Endothelial cell of umbilical vein (primary cell): ENCODE results near the gene PLD4. TPM values are rescaled to one million over a fixed set of nuclear protein-coding genes. Genes with fewer than 3 reads are reported as not detected.
A peak's percentile ranks its signal among the peaks of the same experiment; 100 is the strongest.

Experiments used
- BruUV-seq: library from RNA; stranded (reverse); fragments of 400-500 nt; replicated peaks from 2 replicates; lab custom pipeline; 2021; lab: Mats Ljungman, UMichigan
- CTCF ChIA-PET: fragments of 300-600, 350-600 bp; sonication (Branson Sonifier 250); formaldehyde crosslinking; loops from one replicate; lab custom pipeline; 2021; ENCODE audit warnings: antibody characterized with exemption, inconsistent platforms; lab: Charles Lee
- POLR2A ChIA-PET: fragments of 300-600, 350-600 bp; sonication (Branson Sonifier 250); formaldehyde crosslinking; loops from one replicate; lab custom pipeline; 2021; ENCODE audit warnings: antibody characterized with exemption, inconsistent platforms; lab: Charles Lee
- DNase-seq: peaks from one replicate; pipeline ENCODE4 v3.0.0-alpha.2; 2011; ENCODE audit warnings: low read depth, low spot score
- FAIRE-seq: peaks from 2 replicates; lab custom pipeline; 2011; peaks lifted over from hg19 to GRCh38; lab: Jason Lieb, UNC
- H2AFZ ChIP-seq: 2 replicates; pipeline ENCODE4 v1.6.0; 2012; ENCODE audit warnings: low read depth, low read length, control low read depth, inconsistent platforms
- H3K27ac ChIP-seq: 2 replicates; pipeline ENCODE4 v1.5.1; 2011; ENCODE audit warnings: low read depth, mild to moderate bottlenecking, control low read depth, low read length, moderate library complexity; ENCODE audit not compliant: insufficient read depth
- H3K27me3 ChIP-seq, 2 experiments: 2 replicates each; pipeline versions ENCODE4 v1.6.0 to v1.6.1; 2011; ENCODE audit warnings: low read length in 2 of 2, mixed read lengths in 1 of 2; ENCODE audit not compliant: control insufficient read depth in 2 of 2, insufficient read depth in 2 of 2
- H3K36me3 ChIP-seq, 2 experiments: 2 replicates in 1 of 2; 3 replicates in 1 of 2; pipeline ENCODE4 v1.5.1; 2011; ENCODE audit warnings: low read length in 2 of 2, mild to moderate bottlenecking in 1 of 2, moderate library complexity in 1 of 2; ENCODE audit not compliant: control insufficient read depth in 2 of 2, insufficient read depth in 2 of 2; ENCODE audit errors: extremely low read depth in 1 of 2
- H3K4me1 ChIP-seq: 3 replicates; pipeline ENCODE4 v1.5.1; 2011; ENCODE audit warnings: mild to moderate bottlenecking, low read length; ENCODE audit not compliant: control insufficient read depth, insufficient read depth; ENCODE audit errors: extremely low read depth
- H3K4me2 ChIP-seq: 2 replicates; pipeline ENCODE4 v1.6.1; 2011; ENCODE audit warnings: low read length, control low read depth, mixed read lengths; ENCODE audit not compliant: insufficient read depth
- H3K4me3 ChIP-seq, 3 experiments: fragments of 200-600 bp in 1 of 3; sonication (generic), shearing (Covaris generic) in 1 of 3; replicated peaks in 1 of 3; 2 replicates each; pipeline ENCODE4 v1.5.1; 2011 to 2016; ENCODE audit warnings: control low read depth in 3 of 3, low read length in 3 of 3, mild to moderate bottlenecking in 2 of 3, inconsistent platforms in 1 of 3, low read depth in 1 of 3, moderate library complexity in 1 of 3; ENCODE audit not compliant: insufficient read depth in 1 of 3
- H3K79me2 ChIP-seq: 2 replicates; pipeline ENCODE4 v1.6.0; 2012; ENCODE audit warnings: low read length, inconsistent platforms; ENCODE audit not compliant: control insufficient read depth, insufficient read depth
- H3K9ac ChIP-seq: replicated peaks from 2 replicates; pipeline ENCODE3; 2011; ENCODE audit warnings: low read length, control low read depth; ENCODE audit not compliant: insufficient read depth; ENCODE audit errors: extremely low read depth
- H3K9me1 ChIP-seq: replicated peaks from 3 replicates; pipeline ENCODE4 v1.6.0; 2011; ENCODE audit warnings: mild to moderate bottlenecking, low read length; ENCODE audit not compliant: control insufficient read depth, insufficient read depth; ENCODE audit errors: extremely low read depth
- H3K9me3 ChIP-seq: replicated peaks from 2 replicates; pipeline ENCODE4 v1.5.1; 2012; ENCODE audit warnings: low read length, inconsistent platforms; ENCODE audit not compliant: control insufficient read depth, insufficient read depth
- H4K20me1 ChIP-seq: replicated peaks from 2 replicates; pipeline ENCODE3; 2011; ENCODE audit warnings: mild to moderate bottlenecking, low read length; ENCODE audit not compliant: control insufficient read depth, insufficient read depth; ENCODE audit errors: extremely low read depth
- CTCF ChIP-seq, 2 donors: IDR thresholded peaks; 1 replicate in 1 of 2; 2 replicates in 1 of 2; pipeline ENCODE4 v1.5.1; 2011; ENCODE audit warnings: low read length in 2 of 2, mild to moderate bottlenecking in 2 of 2, moderate library complexity in 2 of 2, control low read depth in 1 of 2, inconsistent platforms in 1 of 2, low read depth in 1 of 2; ENCODE audit not compliant: insufficient read depth in 1 of 2; ENCODE audit errors: extremely low read depth in 1 of 2
- FOS ChIP-seq: IDR thresholded peaks from 2 replicates; pipeline ENCODE4 v1.6.1; 2011; ENCODE audit warnings: mild to moderate bottlenecking, low read length, moderate library complexity, borderline replicate concordance; ENCODE audit not compliant: insufficient read depth
- GATA2 ChIP-seq: IDR thresholded peaks from 2 replicates; pipeline ENCODE4 v1.7.0; 2011; ENCODE audit warnings: low read depth, mild to moderate bottlenecking, moderate library complexity, mixed read lengths, low read length; ENCODE audit not compliant: insufficient read length, insufficient read depth
- MYC ChIP-seq: IDR thresholded peaks from one replicate; pipeline ENCODE4 v1.6.1; 2011; ENCODE audit warnings: mild to moderate bottlenecking, low read depth, low read length
- POLR2A ChIP-seq: IDR thresholded peaks from 2 replicates; pipeline ENCODE4 v1.6.1; 2012; ENCODE audit warnings: low read depth, mild to moderate bottlenecking, control low read depth, low read length
- POLR2AphosphoS5 ChIP-seq: IDR thresholded peaks from 2 replicates; pipeline ENCODE4 v1.6.1; 2012; ENCODE audit warnings: low read depth, mild to moderate bottlenecking, control low read depth, low read length, moderate library complexity; ENCODE audit not compliant: insufficient read depth
- dilution Hi-C: fragments of 300-500 bp; cut with MboI; formaldehyde crosslinking; loops from one replicate; pipeline ENCODE4 v1.15.0; 2019; ENCODE audit warnings: low sequenced_read_pairs; ENCODE audit not compliant: extremely low pct_ligation_motif_present
- intact Hi-C: fragments of 100-400 bp; cut with micrococcal nuclease; formaldehyde crosslinking; loops from one replicate; pipeline ENCODE4 v1.10.0; 2022
- polyA plus RNA-seq, 4 experiments: library from polyadenylated mRNA; depleted of rRNA in 3 of 4; stranded (reverse) in 3 of 4; unstranded in 1 of 4; fragments of >200 nt; gene quantifications; 2 replicates each; pipeline versions ENCODE4 v1.2.1 to v1.2.3, GENCODE V29; 2011 to 2012; ENCODE audit warnings: missing spikeins in 1 of 4
- total RNA-seq: library from RNA; stranded (reverse); gene quantifications from 2 replicates; pipeline ENCODE4 v1.2.3, GENCODE V29; 2021

Gene PLD4
- total and polyA plus RNA-seq, 2 donors (not counting 3 experiments of a cell fraction or from before 2014, with no cell fraction given), result 0.01 to 0.11 TPM

- Histone ChIP-seq H3K9me1 (no peaks in the 10 kb centered on the region), H3K36me3 (peaks cover 0 to 3% of the 10 kb centered on the region in 2 experiments), H3K9me3 (no peaks in the 10 kb centered on the region), H3K27ac (no peak overlapping the region), H3K4me3 (no peak overlapping the region), H3K9ac (no peak overlapping the region), H3K27me3 (no peaks in the 10 kb centered on the region), H3K4me2 (no peak overlapping the region), H2AFZ (no peak overlapping the region), H3K79me2 (no peaks in the 10 kb centered on the region), H3K4me1 (no peaks in the 10 kb centered on the region), H4K20me1 (no peaks in the 10 kb centered on the region)
- dilution Hi-C loops (loop anchor here (10.0 kb wide), 1 partner anchor 135 kb away; no protein-coding TSS in a partner anchor), intact Hi-C loops (no loop called here)
- no TSS peak for BruUV-seq
- POLR2A ChIA-PET, result no interaction called here
- FAIRE-seq (no peak), DNase-seq (no peak)
- TF ChIP-seq MYC (no peak), POLR2AphosphoS5 (no peak)
- CTCF ChIA-PET, result interaction anchor here (1.1 kb wide), 1 partner anchor 29 kb away, joined by 3 read pairs; no protein-coding TSS in a partner anchor
Observed at GRCh38 chr14:104939666-104940410, 15.2 kb downstream of the PLD4 start.

- TF ChIP-seq POLR2A (no peak), CTCF (IDR thresholded peaks at IDR 0.05; ENCODE audit: extremely low read depth in 1 of 2, insufficient read depth in 1 of 2, low read depth in 1 of 2, low read length in 2 of 2) (peak in 1 of 2 donors; percentile 15), GATA2 (no peak), POLR2AphosphoS5 (no peak), FOS (no peak)
- ChIA-PET CTCF (no interaction called here), POLR2A (no interaction called here)
- no peak overlapping the region for H2AFZ ChIP-seq
- no peak overlapping the region for H3K4me2 ChIP-seq
- H3K9me3 ChIP-seq, result no peaks in the 10 kb centered on the region
- intact Hi-C loops, result no loop called here
- H3K4me1 ChIP-seq, result no peaks in the 10 kb centered on the region
- no peak overlapping the region for H3K9ac ChIP-seq
- H3K36me3 ChIP-seq, result peaks cover 0 to 3% of the 10 kb centered on the region in 2 experiments
- H3K27me3 ChIP-seq, result no peaks in the 10 kb centered on the region
- no peaks in the 10 kb centered on the region for H3K79me2 ChIP-seq
- no peak for FAIRE-seq
- dilution Hi-C loops, result no loop called here
- H3K9me1 ChIP-seq, result no peaks in the 10 kb centered on the region
- no TSS peak for BruUV-seq
- no peak overlapping the region for H3K27ac ChIP-seq
- H4K20me1 ChIP-seq, result no peaks in the 10 kb centered on the region
- DNase-seq, result no peak
- no peak overlapping the region for H3K4me3 ChIP-seq
Observed at GRCh38 chr14:104940526-104941150, 16.0 kb downstream of the PLD4 start.
